GM12878 (cell line): ENCODE measurements around the gene NXPE4. TPM values are rescaled to one million over a fixed set of nuclear protein-coding genes. Genes with fewer than 3 reads are reported as not detected.
A peak's percentile ranks its signal among the peaks of the same experiment; 100 is the strongest.

Source experiments
- ATAC-seq: fragments of 200-7000 bp; cut with Tn5 transposase; 3 replicates; pipeline ENCODE4 v1.9.1; 2020; ENCODE audit warnings: mild to moderate bottlenecking, moderate library complexity
- BruUV-seq: library from RNA; stranded (reverse); fragments of 400-500 nt; replicated peaks from 2 replicates; lab custom pipeline; 2021; lab: Mats Ljungman, UMichigan
- CTCF ChIA-PET: fragments of 300-600 bp; sonication (Branson Sonifier 250); formaldehyde crosslinking; extraction: SDS; loops from one replicate; lab custom pipeline; 2021; ENCODE audit warnings: inconsistent platforms; lab: Yijun Ruan, JAX
- POLR2A ChIA-PET: fragments of 350-600 bp; formaldehyde crosslinking; extraction: SDS; loops from one replicate; lab custom pipeline; 2021; ENCODE audit warnings: inconsistent platforms; lab: Charles Lee
- RAD21 ChIA-PET: fragments of 300-600 bp; sonication (Branson Sonifier 250); formaldehyde crosslinking; loops from one replicate; lab custom pipeline; 2023; ENCODE audit warnings: antibody characterized with exemption; ENCODE audit not compliant: unreplicated experiment; lab: Charles Lee
- SMC1A ChIA-PET: fragments of 300-600 bp; sonication (Branson Sonifier 250); formaldehyde crosslinking; loops from one replicate; lab custom pipeline; 2023; ENCODE audit not compliant: unreplicated experiment, uncharacterized antibody; lab: Charles Lee
- DNase-seq: peaks from one replicate; pipeline ENCODE4 v3.0.0-alpha.2; 2011; ENCODE audit warnings: low read depth, low spot score
- FAIRE-seq: peaks from 3 replicates; lab custom pipeline; 2011; peaks lifted over from hg19 to GRCh38; lab: Jason Lieb, UNC
- H2AFZ ChIP-seq: 2 replicates; pipeline ENCODE4 v1.6.0; 2011; ENCODE audit warnings: low read depth, low read length, control low read depth; ENCODE audit not compliant: control insufficient read depth
- H3K27ac ChIP-seq: 2 replicates; pipeline ENCODE4 v1.5.1; 2011; ENCODE audit warnings: control low read depth; ENCODE audit not compliant: control insufficient read depth, insufficient read depth
- H3K27me3 ChIP-seq, 2 experiments: replicated peaks in 1 of 2; 2 replicates each; pipeline versions ENCODE4 v1.6.0 to v1.6.1; 2011; ENCODE audit warnings: low read length in 1 of 2; ENCODE audit not compliant: control insufficient read depth in 2 of 2, insufficient read depth in 2 of 2
- H3K36me3 ChIP-seq, 2 experiments: 2 replicates each; pipeline ENCODE4 v1.5.1; 2011; ENCODE audit warnings: low read length in 1 of 2; ENCODE audit not compliant: control insufficient read depth in 2 of 2, insufficient read depth in 2 of 2
- H3K4me1 ChIP-seq: 2 replicates; pipeline ENCODE4 v1.6.1; 2011; ENCODE audit warnings: mild to moderate bottlenecking, low read length, moderate library complexity, mixed read lengths; ENCODE audit not compliant: control insufficient read depth, insufficient read depth
- H3K4me2 ChIP-seq: 2 replicates; pipeline ENCODE4 v1.6.0; 2011; ENCODE audit warnings: control low read depth; ENCODE audit not compliant: control insufficient read depth, insufficient read depth
- H3K4me3 ChIP-seq: fragments of 200-600 bp; sonication (generic); 2 replicates; pipeline ENCODE4 v1.5.1; 2016
- H3K79me2 ChIP-seq: 2 replicates; pipeline ENCODE4 v1.6.0; 2011; ENCODE audit warnings: low read length; ENCODE audit not compliant: control insufficient read depth, insufficient read depth
- H3K9ac ChIP-seq: 2 replicates; pipeline ENCODE4 v1.8.0; 2011; ENCODE audit warnings: low read length, control low read depth, mixed read lengths; ENCODE audit not compliant: control insufficient read depth, insufficient read depth
- H3K9me3 ChIP-seq: replicated peaks from 3 replicates; pipeline ENCODE4 v1.5.1; 2011; ENCODE audit warnings: mild to moderate bottlenecking, low read length; ENCODE audit not compliant: control insufficient read depth, insufficient read depth
- H4K20me1 ChIP-seq: 2 replicates; pipeline ENCODE4 v1.6.0; 2011; ENCODE audit not compliant: control insufficient read depth, insufficient read depth
- CBFB ChIP-seq: IDR thresholded peaks from 2 replicates; pipeline ENCODE4 v1.6.1; 2016; ENCODE audit warnings: antibody characterized with exemption, low read depth
- CEBPB ChIP-seq, 2 experiments: fragments of 150-350 bp in 1 of 2; IDR thresholded peaks; 2 replicates each; pipeline ENCODE4 v1.6.1; 2012 to 2014; ENCODE audit warnings: low read depth in 2 of 2, low read length in 2 of 2, borderline replicate concordance in 1 of 2, inconsistent platforms in 1 of 2
- CHD1 ChIP-seq: IDR thresholded peaks from 2 replicates; pipeline ENCODE4 v1.6.1; 2012; ENCODE audit warnings: low read depth, low read length, improper control_type of control experiment
- NFXL1 ChIP-seq: fragments of 450-650 bp; IDR thresholded peaks from 2 replicates; pipeline ENCODE4 v1.6.1; 2017; ENCODE audit warnings: antibody characterized with exemption, mild to moderate bottlenecking, borderline replicate concordance
- POU2F2 ChIP-seq: IDR thresholded peaks from 3 replicates; pipeline ENCODE4 v1.6.1; 2011; ENCODE audit warnings: low read depth, mild to moderate bottlenecking, low read length, borderline replicate concordance
- PRDM15 ChIP-seq: fragments of 450-650 bp; formaldehyde crosslinking; IDR thresholded peaks from 2 replicates; pipeline ENCODE4 v1.4.0; 2020; ENCODE audit warnings: mild to moderate bottlenecking, moderate library complexity
- RUNX3 ChIP-seq: IDR thresholded peaks from 2 replicates; pipeline ENCODE4 v1.6.1; 2012; ENCODE audit warnings: low read length, inconsistent platforms
- SREBF1 ChIP-seq: IDR thresholded peaks from 2 replicates; pipeline ENCODE4 v1.6.1; 2012; ENCODE audit warnings: mild to moderate bottlenecking, low read length
- ZNF217 ChIP-seq: fragments of 450-650 bp; IDR thresholded peaks from 2 replicates; pipeline ENCODE4 v1.6.1; 2017; ENCODE audit warnings: antibody characterized with exemption, mild to moderate bottlenecking
- ZNF24 ChIP-seq: fragments of 450-650 bp; IDR thresholded peaks from 2 replicates; pipeline ENCODE4 v1.6.1; 2017; ENCODE audit warnings: antibody characterized with exemption, mild to moderate bottlenecking
- WGBS: methylation state at CpG from one replicate; pipeline ENCODE4 v1.1.6; 2016; ENCODE audit warnings: low lambda C conversion rate; ENCODE audit not compliant: insufficient replicate concordance, insufficient coverage; ENCODE audit errors: missing lambda C conversion rate; 5-methylcytosine and 5-hydroxymethylcytosine counted together
- in situ Hi-C: fragments of 300-500 bp; cut with MboI; formaldehyde crosslinking; loops from 9 replicates; pipeline ENCODE4 v1.14.3; 2018; ENCODE audit warnings: mixed read lengths
- intact Hi-C: fragments of 100-400 bp; cut with micrococcal nuclease; formaldehyde crosslinking; loops from one replicate; pipeline ENCODE4 v1.14.2; 2022; ENCODE audit not compliant: unreplicated experiment
- polyA plus RNA-seq, 11 experiments: library from polyadenylated mRNA; depleted of rRNA in 4 of 11; unstranded in 6 of 11; stranded (reverse) in 5 of 11; fragments of >200 nt; fragmentation: Nextera tagmentation in 4 of 11; fragmentation: Illumina TruSeq in 1 of 11; extraction: Ambion mirVana in 4 of 11; extraction: Trizol in 1 of 11; gene quantifications; 1 replicate in 1 of 11; 2 replicates in 10 of 11; pipeline versions ENCODE4 v1.2.1 to v1.2.3, GENCODE V29; 2011 to 2016; ENCODE audit warnings: inconsistent platforms in 2 of 11, missing spikeins in 2 of 11, low read depth in 1 of 11
- total RNA-seq, 4 experiments: library from RNA; depleted of rRNA in 3 of 4; stranded (reverse); fragments of >200 nt in 3 of 4; fragmentation: Illumina TruSeq in 1 of 4; extraction: Trizol in 1 of 4; gene quantifications; 2 replicates each; pipeline versions ENCODE4 v1.2.1 to v1.2.3, GENCODE V29; 2013 to 2021
- TF ChIP-seq, protein P1 (sequence below): fragments of 450-650 bp; formaldehyde crosslinking; IDR thresholded peaks from 2 replicates; pipeline ENCODE4 v1.4.0; 2022; ENCODE audit warnings: mild to moderate bottlenecking, moderate library complexity
- TF ChIP-seq, protein P2 (sequence below): fragments of 450-650 bp; IDR thresholded peaks from 2 replicates; pipeline ENCODE4 v1.6.1; 2017; ENCODE audit warnings: mild to moderate bottlenecking, moderate library complexity

The NXPE4 gene
- total and polyA plus RNA-seq, 10 of the 15 experiments (the other 5 are each of a cell fraction or from before 2014, with no cell fraction given), result not detected

- intact Hi-C loops, result no loop called here
- RAD21 ChIA-PET, result no interaction called here
- DNase-seq (no peak), ATAC-seq (no peak), FAIRE-seq (no peak)
- Histone ChIP-seq H3K27ac (no peak overlapping the region), H3K27me3 (no peaks in the 10 kb centered on the region), H3K4me1 (no peaks in the 10 kb centered on the region), H3K4me2 (no peak overlapping the region), H3K79me2 (no peaks in the 10 kb centered on the region), H3K36me3 (no peaks in the 10 kb centered on the region), H3K9ac (no peak overlapping the region), H3K4me3 (no peak overlapping the region), H4K20me1 (peaks cover 4% of the 10 kb centered on the region), H2AFZ (no peak overlapping the region), H3K9me3 (peaks cover 4% of the 10 kb centered on the region)
- WGBS, result 9% methylated on average over 16 of the region's 16 CpGs
- no TSS peak for BruUV-seq
- POLR2A ChIA-PET, result no interaction called here
- CTCF ChIA-PET, result no interaction called here
- in situ Hi-C loops, result no loop called here
- SMC1A ChIA-PET, result no interaction called here
- TF ChIP-seq SREBF1 (peak; percentile 58), NFXL1 (peak; percentile 31; the same call in 1 of the 2 replicates), CBFB (peak; percentile 23; the same call in 1 of the 2 replicates), CEBPB (IDR thresholded peaks at IDR 0.05; ENCODE audit: borderline replicate concordance in 1 of 2, low read depth in 2 of 2, low read length in 2 of 2) (peak in 1 of 2 experiments; percentile 52; a peak in 1 of 4 replicates), CHD1 (no peak), ZNF217 (peak; percentile 92; the same call in 1 of the 2 replicates), ZNF24 (peak; percentile 99), PRDM15 (peak; percentile 91), RUNX3 (peak; percentile 11), POU2F2 (peak; percentile 72; the same call in 2 of the 3 replicates)
- TF ChIP-seq, protein P1, sequence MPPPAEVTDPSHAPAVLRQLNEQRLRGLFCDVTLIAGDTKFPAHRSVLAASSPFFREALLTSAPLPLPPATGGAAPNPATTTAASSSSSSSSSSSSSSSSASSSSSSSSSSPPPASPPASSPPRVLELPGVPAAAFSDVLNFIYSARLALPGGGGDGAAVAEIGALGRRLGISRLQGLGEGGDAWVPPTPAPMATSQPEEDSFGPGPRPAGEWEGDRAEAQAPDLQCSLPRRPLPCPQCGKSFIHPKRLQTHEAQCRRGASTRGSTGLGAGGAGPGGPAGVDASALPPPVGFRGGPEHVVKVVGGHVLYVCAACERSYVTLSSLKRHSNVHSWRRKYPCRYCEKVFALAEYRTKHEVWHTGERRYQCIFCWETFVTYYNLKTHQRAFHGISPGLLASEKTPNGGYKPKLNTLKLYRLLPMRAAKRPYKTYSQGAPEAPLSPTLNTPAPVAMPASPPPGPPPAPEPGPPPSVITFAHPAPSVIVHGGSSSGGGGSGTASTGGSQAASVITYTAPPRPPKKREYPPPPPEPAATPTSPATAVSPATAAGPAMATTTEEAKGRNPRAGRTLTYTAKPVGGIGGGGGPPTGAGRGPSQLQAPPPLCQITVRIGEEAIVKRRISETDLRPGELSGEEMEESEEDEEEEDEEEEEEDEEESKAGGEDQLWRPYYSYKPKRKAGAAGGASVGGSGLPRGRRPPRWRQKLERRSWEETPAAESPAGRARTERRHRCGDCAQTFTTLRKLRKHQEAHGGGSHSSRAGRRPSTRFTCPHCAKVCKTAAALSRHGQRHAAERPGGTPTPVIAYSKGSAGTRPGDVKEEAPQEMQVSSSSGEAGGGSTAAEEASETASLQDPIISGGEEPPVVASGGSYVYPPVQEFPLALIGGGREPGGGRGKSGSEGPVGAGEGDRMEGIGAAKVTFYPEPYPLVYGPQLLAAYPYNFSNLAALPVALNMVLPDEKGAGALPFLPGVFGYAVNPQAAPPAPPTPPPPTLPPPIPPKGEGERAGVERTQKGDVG, result peak; percentile 88
- TF ChIP-seq, protein P2, sequence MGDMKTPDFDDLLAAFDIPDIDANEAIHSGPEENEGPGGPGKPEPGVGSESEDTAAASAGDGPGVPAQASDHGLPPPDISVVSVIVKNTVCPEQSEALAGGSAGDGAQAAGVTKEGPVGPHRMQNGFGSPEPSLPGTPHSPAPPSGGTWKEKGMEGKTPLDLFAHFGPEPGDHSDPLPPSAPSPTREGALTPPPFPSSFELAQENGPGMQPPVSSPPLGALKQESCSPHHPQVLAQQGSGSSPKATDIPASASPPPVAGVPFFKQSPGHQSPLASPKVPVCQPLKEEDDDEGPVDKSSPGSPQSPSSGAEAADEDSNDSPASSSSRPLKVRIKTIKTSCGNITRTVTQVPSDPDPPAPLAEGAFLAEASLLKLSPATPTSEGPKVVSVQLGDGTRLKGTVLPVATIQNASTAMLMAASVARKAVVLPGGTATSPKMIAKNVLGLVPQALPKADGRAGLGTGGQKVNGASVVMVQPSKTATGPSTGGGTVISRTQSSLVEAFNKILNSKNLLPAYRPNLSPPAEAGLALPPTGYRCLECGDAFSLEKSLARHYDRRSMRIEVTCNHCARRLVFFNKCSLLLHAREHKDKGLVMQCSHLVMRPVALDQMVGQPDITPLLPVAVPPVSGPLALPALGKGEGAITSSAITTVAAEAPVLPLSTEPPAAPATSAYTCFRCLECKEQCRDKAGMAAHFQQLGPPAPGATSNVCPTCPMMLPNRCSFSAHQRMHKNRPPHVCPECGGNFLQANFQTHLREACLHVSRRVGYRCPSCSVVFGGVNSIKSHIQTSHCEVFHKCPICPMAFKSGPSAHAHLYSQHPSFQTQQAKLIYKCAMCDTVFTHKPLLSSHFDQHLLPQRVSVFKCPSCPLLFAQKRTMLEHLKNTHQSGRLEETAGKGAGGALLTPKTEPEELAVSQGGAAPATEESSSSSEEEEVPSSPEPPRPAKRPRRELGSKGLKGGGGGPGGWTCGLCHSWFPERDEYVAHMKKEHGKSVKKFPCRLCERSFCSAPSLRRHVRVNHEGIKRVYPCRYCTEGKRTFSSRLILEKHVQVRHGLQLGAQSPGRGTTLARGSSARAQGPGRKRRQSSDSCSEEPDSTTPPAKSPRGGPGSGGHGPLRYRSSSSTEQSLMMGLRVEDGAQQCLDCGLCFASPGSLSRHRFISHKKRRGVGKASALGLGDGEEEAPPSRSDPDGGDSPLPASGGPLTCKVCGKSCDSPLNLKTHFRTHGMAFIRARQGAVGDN, result peak; percentile 60
Measured at GRCh38 chr11:114621950-114622809, 26.6 kb upstream of the NXPE4 start.
